ENCODE results near the gene POLG2. TPM values are rescaled to one million over a fixed set of nuclear protein-coding genes. Genes with fewer than 3 reads are reported as not detected.
"Not testable (repeated sequence)": the region's sequence is repeated elsewhere in the genome, so short reads cannot be mapped to it uniquely, and the experiment has no call there.

POLG2 gene
- total RNA-seq, 1 experiment from 2014 or later = 51.5 TPM

- TF ChIP-seq ZBTB33 (IDR thresholded peaks at IDR 0.05; ENCODE audit: extremely low read depth, insufficient replicate concordance, low read length) (no peak), FOSL1 (IDR thresholded peaks at IDR 0.05; ENCODE audit: low read depth) (no peak), EZH2phosphoT487 (IDR thresholded peaks at IDR 0.05; ENCODE audit: borderline replicate concordance) (no peak), EZH2 (IDR thresholded peaks at IDR 0.05) (no peak), CBX3 (IDR thresholded peaks at IDR 0.05; ENCODE audit: low read depth) (no peak), CTCF (IDR thresholded peaks at IDR 0.05 in 2 of 3, conservative IDR thresholded peaks at IDR 0.05 in 1 of 3; ENCODE audit: borderline replicate concordance in 1 of 3, insufficient read depth in 1 of 3, low read depth in 2 of 3, low read length in 2 of 3) (no peak), SP1 (IDR thresholded peaks at IDR 0.05; ENCODE audit: low read depth) (no peak)
Observed at GRCh38 chr17:64439956-64440355, 56.9 kb downstream of the POLG2 start (continued).

- H3K27ac ChIP-seq (ENCODE audit: low read depth, low read length); H3K4me3 ChIP-seq (replicated peaks in 1 of 2; ENCODE audit: low read depth in 1 of 2, low read length in 2 of 2); H3K9ac ChIP-seq (ENCODE audit: low read length); H2AFZ ChIP-seq (ENCODE audit: low read depth, low read length, poor library complexity, severe bottlenecking); H3K79me2 ChIP-seq (ENCODE audit: insufficient read depth, low read length); POLR2A ChIA-PET; H3K4me2 ChIP-seq (ENCODE audit: low read length); H3K9me2 ChIP-seq (ENCODE audit: insufficient read depth); CTCF ChIA-PET; H3K27me3 ChIP-seq (ENCODE audit: insufficient read depth, low read length); intact Hi-C loops (cut with micrococcal nuclease); H3K36me3 ChIP-seq (ENCODE audit: control insufficient read depth in 1 of 2, insufficient read depth in 2 of 2, low read length in 2 of 2); RAD21 ChIA-PET (ENCODE audit: low non-redundant PET in 1 of 2, low total read pairs in 2 of 2, uncharacterized antibody in 2 of 2, unreplicated experiment in 2 of 2); BruUV-seq (replicated peaks); DNase-seq (ENCODE audit: low read depth, low spot score); H4K20me1 ChIP-seq (ENCODE audit: insufficient read depth); ATAC-seq: not testable (repeated sequence)
- Histone ChIP-seq H3K9me3 (ENCODE audit: control insufficient read depth in 1 of 2, insufficient read depth in 1 of 2, low read depth in 1 of 2, low read length in 2 of 2) (peaks cover 18 to 22% of the 10 kb centered on the region in 2 experiments; a peak in 3 of 4 replicates), H3K4me1 (ENCODE audit: control insufficient read depth in 1 of 2, insufficient read depth in 2 of 2, low read length in 2 of 2) (peaks cover 18 to 22% of the 10 kb centered on the region in 2 experiments)
Observed at GRCh38 chr17:64439521-64439920, 57.3 kb downstream of the POLG2 start.
